Body of pancreas (tissue), 4 donors: ENCODE measurements around the gene CLIP1.

Source experiments
- CTCF ChIP-seq, 7 experiments: fragments of 450-650 bp in 4 of 7; fragments of 200-600 bp in 3 of 7; sonication (generic) in 3 of 7; IDR thresholded peaks; one replicate each; pipeline ENCODE4 v1.5.1; 2016 to 2019; ENCODE audit warnings: antibody characterized with exemption in 7 of 7
- POLR2A ChIP-seq, 3 donors: fragments of 450-650 bp; IDR thresholded peaks; one replicate each; pipeline ENCODE4 v1.6.1; 2016; ENCODE audit warnings: antibody characterized with exemption in 3 of 3, mild to moderate bottlenecking in 2 of 3

- TF ChIP-seq POLR2A (IDR thresholded peaks at IDR 0.05) (no peak), CTCF (IDR thresholded peaks at IDR 0.05) (no peak)
Measured at GRCh38 chr12:122275459-122275858, 147.0 kb downstream of the CLIP1 start.
